NCI-H1694 treated with DMSO at 0.1 percent for 48 hours (cell line): Measurements from ENCODE around the gene EXOC5.

Experiments used
- DNase-seq: peaks from one replicate; lab custom pipeline; 2025; lab: John Stamatoyannopoulos, UW

Gene EXOC5

DNA sequence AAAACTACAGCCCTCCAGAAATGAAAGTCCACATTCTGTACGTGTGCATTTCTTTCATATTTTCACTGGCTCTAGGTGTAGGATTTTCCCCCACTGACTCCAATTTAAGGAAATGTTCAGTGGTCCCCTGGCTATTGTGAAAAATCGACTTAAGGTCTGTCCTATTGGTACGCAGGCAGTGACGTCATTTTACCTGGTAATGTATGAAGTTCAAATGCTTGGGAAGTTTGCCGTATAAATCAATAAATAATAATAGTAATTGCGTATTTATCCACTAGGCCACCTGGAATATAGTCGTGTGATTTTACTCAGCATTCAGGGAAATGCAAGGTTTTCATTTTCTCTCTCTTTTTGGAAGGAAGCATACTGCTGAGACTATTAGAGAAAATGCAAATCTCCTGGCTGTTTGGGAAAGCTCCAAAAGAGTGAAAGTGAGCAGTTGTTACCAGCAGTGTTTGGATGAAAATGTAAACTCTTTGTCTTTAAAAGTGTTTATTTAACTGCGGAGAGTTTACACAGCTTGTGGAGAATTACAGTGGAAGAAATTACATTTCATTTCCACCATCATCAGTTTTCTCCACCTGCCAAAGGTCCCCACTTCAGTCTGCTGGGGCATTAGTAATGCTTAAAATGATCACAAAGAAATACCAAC lies 107.0 kb downstream of the EXOC5 start:
- DNase-seq, result no peak

DNA sequence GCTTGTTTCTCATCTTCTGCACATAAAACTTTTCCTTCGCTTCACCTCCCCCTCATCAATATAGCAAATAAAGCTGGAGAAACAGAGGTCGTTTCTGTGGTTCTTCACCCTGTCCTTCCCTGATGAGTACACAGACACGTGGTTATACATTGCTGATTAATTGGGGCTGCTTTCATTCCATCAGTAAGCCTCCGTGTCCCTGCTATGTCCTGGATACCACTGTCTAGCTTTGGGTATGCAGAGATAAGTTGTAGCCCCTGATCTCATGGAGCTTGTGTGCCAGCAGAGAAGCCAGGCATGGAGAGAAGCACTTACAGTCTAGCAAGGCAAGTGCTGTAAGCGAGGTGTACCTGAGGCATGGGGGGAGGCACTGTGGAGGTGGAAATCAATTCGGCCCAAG lies 108.4 kb downstream of the EXOC5 start:
- no peak for DNase-seq

DNA sequence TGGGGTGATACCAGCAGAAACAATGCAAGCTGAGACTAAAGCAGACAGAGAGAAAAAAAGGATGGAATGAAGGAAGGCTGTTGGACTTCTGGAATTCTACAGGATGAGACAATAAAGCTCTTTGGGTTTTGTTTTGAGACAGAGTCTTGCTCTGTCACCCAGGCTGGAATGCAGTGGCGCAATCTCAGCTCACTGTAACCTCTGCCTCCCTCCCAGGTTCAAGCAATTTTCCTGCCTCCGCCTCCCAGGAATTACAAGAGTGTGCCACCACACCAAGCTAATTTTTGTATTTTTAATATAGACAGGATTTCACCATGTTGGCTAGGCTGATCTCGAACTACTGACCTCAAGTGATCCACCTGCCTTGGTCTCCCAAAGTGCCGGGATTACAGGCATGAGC lies 115.4 kb downstream of the EXOC5 start:
- no peak for DNase-seq
